ENCODE measurements around the gene JMJD7.

JMJD7 gene

DNA sequence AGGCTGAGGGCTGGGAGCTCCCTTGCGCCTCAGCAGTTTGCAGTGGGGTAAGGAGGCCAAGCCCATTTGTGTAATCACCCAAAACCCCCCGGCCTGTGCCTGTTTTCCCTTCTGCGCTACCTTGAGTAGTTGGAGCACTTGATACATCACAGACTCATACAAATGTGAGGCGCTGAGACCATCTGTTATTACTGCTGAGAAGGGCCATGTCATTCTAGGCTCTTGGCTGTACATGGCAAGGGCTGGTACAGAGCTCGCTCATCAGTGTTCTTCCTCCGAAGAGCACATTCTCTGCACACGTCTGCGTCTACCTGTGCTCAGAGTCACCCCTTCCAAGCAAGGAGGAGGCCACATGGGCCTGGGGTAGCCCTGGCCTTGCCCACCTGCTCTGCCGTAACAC is 20.1 kb downstream of the JMJD7 start:
- no peak for DNase-seq

DNA sequence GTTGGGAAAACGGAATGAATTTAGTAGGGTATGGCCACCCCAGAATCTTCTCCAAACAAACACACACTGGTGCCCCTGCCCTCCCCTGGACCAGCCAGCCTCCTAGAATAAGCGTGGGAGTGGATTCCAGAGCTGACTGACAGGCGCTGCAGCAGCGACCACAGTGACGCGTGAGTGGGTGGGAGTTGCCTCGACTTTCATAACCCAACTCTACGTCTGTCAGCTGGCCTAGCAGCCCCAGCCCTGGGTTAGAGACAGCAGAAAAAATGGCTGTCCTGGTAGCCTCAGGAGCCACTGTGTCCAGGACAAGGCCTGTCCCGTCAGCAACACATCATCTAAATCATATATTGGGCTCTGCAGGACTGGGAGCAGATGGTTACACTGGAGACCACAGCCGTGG is 20.7 kb downstream of the JMJD7 start:
- no peak for DNase-seq

DNA sequence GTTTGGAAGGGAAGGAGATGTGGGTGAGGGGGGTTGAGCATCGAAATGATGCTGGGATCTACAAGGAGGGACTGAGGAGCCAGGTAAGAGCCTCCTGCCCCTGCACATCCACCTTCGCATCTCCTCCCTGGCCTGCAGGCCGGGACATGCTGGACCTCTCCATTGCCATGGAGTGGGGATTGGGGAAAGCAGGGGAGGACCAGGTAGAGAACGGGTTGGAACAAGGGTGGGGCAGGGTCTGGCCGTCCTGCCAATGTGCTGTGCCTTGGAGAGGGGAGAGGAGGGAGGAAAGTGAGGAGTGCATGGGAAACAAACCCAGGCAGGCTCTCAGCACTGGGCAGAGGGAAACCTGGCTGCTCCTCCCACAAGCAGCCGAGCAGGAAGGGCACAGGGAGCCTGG is 21.3 kb downstream of the JMJD7 start:
- DNase-seq, result no peak

GRCh38 chr15:41849861-41850260 is 22.0 kb downstream of the JMJD7 start:
- DNase-seq, result no peak

- DNase-seq, result no peak
Observed at GRCh38 chr15:41850482-41851166, 22.7 kb downstream of the JMJD7 start.

GRCh38 chr15:41851167-41851523 is 23.3 kb downstream of the JMJD7 start:
- DNase-seq, result no peak

DNA sequence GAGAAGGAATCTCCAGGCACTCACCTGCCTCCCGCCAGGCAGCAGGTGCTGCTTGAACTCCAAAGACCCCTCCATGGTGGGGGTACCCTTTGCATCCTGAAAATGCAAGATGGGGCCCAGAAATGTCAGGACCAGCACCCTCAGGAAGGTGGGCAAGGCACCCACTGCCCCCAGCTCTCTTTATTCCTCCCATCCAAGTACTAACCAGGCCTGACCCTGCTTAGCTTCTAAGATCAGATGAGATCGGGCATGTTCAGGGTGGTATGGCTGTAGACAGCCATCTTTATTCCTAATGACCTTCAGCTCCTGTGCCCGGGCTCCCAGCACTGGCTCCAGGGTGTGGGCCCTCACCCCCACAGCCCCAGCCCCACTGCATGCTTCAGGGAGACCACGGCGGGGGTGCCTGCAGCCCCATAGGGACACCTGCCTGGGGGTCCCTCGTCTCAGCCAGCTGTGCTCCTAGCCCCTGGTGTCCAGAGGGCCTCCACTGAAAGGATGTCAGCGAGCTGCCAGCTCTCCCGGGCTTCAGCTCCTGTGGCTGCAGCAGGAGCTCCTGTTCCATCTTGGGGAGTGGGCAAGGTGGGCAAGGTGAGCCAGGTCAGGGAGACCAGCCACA is 24.0 kb downstream of the JMJD7 start:
- DNase-seq, result no peak

DNA sequence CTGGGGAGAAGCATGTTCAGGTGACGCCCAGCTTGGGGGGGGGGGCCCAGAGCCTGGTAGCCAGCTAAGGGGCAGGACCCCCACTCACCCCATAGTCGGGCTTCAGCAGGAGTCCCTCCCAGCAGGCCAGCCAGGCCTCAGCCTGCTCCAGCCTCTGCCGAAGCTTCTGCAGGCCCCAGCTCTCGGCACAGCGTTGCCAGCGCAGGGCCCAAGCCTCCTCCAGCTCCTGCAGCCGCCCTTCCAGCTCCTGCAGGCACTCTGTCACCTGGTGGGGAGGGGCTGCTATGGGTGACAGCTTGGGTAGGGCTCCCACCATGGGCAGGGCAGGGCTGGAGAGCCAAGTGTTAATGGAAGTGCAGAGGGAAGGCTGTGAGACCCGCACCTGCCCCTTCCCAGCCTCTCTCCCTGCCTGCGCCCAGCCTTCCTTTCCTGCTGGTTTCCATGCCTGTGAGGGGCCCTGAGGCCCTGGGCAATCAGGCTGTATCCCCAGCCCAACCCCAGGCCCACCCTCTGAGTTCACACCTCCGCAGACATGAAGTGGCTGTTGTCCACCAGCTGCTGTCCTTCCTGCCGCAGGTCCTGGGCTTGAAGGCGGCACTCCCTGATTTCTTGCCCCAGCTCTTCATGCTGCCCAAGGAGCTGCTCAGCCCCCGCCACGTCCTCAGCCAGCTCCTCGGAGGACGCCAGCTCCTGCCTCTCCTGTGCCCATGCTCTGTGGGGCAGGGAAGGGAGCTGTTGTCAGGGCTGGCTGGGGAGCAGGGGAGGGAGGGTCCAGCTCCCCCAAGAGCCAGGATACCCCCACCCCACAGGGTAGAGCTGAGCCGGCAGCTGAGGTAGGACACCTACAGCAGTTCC is 25.1 kb downstream of the JMJD7 start:
- no peak for DNase-seq

- DNase-seq, result no peak
Observed at GRCh38 chr15:41853831-41854230, 25.9 kb downstream of the JMJD7 start.

GRCh38 chr15:41854443-41854842 is 26.6 kb downstream of the JMJD7 start:
- DNase-seq, result no peak

DNA sequence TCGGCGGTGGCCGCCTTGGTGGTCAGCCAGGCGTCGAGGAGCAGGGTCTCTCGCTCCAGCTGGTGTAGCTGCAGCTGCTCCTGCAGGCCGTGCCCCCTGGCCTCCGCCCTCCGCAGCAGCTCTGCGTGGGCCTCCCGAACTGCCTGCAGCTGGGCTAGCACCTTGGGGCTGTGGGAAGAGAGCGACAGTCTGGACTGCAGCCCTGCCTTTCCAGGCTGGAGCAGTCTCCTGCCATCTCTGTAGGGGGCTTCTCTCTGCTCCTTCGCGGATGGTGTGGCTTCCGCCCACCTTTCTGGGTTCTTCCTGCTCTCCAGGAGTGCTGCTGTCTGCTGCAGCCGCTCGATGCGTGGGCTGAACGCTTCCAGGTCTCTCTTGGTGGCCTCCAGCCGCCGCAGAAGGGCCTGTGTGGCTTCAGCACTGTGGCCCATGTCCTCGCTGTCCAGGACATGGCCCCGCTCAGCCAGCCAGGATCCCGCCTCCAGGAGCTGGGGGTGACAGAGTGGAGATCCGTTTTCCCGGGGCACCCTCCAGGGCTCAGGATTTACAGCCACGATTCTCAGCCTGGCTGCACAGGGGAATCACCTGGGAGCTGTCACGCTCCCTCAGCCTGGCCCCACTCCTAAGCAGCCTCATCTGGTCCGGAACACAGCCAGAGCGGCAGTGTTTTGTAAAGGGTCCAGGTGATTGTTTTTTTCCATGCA is 27.5 kb downstream of the JMJD7 start:
- peak; percentile 37 for DNase-seq

GRCh38 chr15:41856262-41856661 is 28.4 kb downstream of the JMJD7 start:
- DNase-seq, result no peak

GRCh38 chr15:41856716-41857115 is 28.8 kb downstream of the JMJD7 start:
- DNase-seq, result no peak

DNA sequence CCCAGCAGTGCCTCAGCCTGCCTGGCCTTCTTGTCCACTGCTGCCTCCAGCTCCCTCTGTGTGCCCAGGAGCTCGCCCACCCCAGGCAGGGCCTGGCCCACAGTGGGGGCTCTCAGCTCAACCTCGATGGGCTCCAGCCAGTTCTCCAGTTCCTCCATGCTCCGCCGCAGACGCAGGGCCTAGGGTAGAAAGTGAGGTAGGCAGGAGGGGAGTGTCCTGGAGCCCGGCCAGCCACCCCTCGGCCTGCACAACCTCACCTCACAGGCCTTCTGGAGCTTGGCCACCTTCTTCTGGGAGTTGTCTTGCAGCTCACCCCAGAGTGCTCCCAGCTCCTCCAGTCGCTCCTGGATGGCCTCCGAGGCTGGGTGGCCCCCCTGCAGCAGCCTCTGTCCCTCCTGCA is 29.4 kb downstream of the JMJD7 start:
- DNase-seq, result no peak

DNA sequence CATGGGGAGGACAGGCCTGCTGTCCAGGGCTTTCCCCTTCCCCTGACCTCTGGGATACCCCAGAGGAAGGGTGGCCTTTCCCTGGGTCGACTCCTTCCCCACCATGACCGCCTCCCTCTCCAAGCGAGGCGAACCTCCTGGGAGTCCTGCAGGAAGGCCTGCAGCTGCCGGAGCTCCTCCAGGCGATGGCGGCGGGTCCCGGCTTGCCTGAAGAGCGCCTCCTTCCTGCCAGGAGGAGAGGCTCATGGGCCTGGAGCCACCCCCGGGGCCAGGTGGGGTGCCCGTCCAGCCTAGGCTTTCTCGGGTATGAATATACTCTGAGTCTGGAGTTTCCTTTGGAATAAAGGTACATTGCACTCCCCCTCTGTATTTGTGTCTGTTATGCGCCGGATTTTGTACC is 30.9 kb downstream of the JMJD7 start:
- no peak for DNase-seq

DNA sequence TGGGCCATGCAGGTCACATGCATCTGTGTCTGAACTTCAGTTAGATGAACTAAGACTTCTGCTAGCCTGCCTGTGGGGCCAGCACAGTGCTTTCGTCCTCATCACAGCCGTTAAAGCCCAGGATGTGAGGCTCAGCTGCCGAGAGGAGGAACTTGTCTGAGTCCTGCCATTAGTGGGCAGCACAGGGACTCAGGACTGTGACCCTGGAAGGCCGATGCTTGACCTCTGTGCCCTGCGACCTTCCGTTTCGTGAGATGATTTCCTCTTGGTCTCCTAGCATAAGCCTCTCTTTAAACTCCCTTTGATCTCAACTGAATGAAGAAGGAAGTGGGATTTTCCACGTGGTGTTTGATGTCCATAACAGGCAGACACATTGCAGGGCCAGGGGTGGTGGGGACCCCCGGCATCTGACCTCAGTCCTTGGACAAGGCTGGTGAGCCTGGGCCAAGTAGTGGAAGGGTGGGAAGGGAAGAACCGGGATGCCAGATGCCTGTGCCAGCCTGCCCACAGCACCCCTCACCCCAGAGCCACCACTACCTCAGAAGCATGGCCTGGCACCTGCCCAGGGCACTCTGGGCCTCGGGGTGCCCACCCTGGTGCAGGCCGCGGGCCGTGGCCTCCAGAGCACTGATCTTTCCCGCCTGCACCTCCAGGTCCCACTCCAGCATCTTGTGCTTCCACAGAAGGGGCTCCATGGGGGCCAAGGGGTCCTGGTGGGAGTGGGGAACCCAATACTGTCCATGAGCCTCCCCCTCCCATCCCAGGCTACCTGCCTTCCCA is 32.3 kb downstream of the JMJD7 start:
- no peak for DNase-seq

- no peak for DNase-seq
Observed at GRCh38 chr15:41861736-41862356, 34.0 kb downstream of the JMJD7 start.

GRCh38 chr15:41862515-41863116 is 34.7 kb downstream of the JMJD7 start:
- no peak for DNase-seq

- no peak for DNase-seq
Observed at GRCh38 chr15:41865490-41866055, 37.7 kb downstream of the JMJD7 start.

DNA sequence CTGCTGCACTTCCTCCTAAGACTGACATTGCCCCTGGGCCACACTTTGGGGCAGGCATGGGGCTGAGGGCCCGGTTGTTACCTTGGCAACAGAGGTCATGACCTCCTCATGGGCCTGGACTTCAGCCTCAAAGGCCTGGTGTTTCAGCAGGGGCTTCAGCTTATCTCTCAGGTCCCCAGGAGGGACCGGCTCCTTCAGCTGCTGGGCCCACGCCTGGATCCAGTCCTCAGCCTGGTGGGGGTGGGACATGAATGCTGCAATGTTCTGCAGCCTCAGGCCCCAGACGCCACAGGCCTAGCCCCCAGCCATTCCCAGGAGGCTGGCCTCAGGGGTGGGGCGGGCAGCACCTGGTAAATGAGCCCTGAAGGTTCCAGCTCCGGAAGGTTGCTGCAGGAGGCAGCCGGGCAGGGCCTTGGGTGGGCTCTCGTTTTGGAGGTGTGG is 38.4 kb downstream of the JMJD7 start:
- peak; percentile 69 for DNase-seq

DNA sequence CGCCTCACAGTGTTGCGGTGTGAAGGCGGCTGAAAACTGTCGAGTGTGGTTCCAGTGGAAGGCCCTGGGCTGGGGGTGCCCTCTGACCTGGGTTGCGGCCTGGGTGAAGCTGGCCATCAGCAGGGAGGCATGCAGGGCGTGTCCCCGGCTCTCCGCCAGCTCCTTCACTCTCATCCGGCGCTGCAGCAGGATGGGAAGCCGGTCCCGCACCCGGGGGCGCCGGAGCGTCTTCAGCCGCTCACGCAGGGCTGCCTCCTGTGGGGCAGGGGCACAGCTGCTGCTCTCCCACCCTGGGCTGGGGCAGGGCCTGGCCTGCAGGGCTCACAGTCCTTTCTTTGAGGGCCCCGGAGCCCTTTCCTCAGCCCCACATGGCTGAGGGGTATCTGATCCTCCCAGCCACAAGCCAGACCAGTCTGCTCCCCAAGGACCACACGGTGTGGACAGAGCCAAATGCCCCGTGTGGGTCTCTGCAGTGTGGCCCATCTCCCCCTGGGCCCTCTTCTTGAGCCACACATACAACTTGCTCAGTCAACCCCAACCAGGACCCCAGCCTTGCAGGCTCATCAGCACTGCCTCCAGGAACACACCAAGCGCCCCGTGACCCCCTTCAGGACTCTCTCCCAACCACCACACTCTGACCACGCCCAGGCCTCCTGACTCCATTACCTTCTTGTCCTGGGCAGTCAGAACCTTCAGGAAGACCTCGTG is 39.1 kb downstream of the JMJD7 start:
- DNase-seq, result no peak

Data from eye (tissue), 1 donor.